HG02571 (cell line): Measurements from ENCODE around the gene AKT2.
"Not testable (repeated sequence)": the region's sequence is repeated elsewhere in the genome, so short reads cannot be mapped to it uniquely, and the experiment has no call there.

Source experiments
- ATAC-seq: cut with Tn5 transposase; IDR thresholded peaks from one replicate; pipeline ENCODE4 v1.9.1; 2021; ENCODE audit warnings: mild to moderate bottlenecking, moderate library complexity; ENCODE audit not compliant: unreplicated experiment

The AKT2 gene

DNA sequence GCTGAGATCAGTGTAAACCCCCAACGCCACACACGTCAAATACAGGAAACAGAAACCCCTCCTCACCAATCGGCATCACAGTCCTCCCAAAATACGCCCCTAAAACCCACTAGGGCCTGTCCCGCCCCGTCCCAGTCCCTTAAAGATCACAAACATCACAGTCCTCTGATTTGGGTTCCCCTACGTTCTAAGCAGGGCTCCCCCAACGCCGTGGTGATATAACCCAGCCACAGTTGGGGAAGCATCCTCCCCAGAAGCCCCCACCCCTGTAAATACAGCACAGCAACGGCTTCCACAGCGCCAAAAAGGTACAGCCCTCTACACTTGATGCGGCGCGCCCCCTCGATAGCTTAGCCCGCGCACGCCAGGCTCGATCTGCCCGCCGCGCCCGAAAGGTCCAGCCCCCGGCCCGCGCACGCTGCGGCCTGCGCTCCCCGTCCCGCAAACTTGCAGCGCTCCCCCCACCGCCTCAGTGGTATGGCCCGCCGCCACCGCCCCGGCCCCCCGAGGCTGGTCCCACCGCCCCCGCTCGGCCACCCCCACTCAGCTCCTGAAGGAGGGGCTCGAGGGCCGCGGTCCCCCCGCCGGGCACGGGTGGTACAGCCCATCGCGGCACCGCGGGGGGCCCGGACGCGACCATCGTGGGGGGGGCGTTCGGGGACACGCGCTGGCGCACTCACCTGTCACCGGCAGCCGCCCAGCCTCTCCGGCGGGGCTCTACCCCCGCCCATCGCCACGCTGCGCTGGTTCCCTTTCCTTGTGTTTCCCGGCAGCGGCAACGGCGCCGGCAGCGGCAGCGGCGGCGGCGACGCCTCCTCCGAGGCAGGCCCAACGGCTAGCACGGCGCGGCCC is at the start of gene AKT2:
Gene AKT2, minus strand, starts transcription at position 845 of the 852 bp plus-strand sequence. CDS start 20,078 bp downstream, outside the sequence.
- ATAC-seq = peak; percentile 28

DNA sequence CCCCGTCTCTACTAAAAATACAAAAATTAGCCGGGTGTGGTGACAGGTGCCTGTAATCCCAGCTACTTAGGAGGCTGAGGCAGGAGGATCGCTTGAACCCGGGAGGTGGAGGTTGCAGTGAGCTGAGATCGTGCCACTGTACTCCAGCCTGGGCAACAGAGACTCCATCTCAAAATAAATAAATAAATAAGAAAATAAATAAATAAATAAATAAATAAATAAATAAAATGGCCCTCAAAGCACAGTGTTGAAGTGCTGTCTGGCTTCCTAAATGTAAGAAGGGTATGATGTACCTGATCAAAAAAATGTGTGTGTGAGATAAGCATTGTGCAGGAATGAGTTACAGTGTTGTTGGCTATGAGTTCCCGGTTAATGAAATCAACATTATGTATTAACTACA is 47.9 kb upstream of the AKT2 start:
- not testable (repeated sequence) for ATAC-seq

DNA sequence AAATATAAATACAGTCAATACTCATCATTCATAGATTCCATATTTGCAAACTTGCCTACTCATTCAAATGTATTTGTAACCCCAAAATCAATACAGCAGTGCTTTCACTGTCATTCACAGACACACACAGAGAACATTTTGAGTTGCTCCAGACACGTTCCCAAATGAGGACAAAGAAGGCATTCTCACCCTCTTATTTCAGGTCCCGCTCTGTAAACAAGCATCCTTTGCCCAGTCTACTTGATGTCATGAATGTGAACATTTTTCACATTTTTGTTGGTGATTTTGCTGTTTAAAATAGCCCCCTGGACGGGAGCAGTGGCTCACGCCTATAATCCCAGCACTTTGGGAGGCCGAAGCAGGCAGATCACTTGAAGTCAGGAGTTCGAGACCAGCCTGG is 47.5 kb upstream of the AKT2 start:
- no peak for ATAC-seq

DNA sequence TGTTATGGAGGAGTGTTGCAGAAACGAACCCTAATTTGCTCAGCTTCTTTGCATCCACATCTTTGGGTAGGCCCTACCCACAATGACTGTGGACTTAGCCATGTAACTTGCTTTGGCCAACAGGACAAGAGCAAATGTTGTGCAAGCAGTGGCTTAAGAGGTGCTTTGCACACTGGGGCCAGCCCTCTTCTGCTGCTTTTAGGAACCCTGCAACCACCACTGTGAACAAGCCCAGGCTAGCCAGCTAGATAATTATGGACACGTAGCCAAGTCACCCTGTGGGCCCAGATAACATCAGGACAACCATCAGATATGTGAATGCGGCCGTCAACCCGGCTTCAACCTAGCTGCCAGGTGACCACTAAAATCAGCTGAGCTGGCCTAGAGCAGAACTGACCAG is 45.9 kb upstream of the AKT2 start:
- ATAC-seq = no peak

DNA sequence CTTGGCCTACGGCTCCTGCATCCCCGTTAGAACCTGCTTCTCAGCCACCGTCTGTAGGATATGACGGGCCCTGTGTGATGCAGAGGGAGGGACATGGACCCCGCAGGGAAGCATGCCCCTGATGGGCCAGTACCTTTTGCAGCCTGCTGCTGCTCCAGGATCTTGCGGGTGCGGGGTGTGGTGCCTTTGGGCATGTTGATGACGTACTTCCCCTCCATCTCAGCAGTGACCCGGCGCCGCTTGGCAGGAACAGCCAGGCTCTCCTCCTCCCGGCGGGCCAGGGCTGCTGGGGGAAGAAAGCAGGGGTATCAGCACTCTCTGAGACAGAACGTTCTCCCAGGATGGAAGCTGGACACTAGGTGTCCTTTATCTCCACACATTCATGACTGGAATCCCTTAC is 41.1 kb upstream of the AKT2 start:
- ATAC-seq = no peak

DNA sequence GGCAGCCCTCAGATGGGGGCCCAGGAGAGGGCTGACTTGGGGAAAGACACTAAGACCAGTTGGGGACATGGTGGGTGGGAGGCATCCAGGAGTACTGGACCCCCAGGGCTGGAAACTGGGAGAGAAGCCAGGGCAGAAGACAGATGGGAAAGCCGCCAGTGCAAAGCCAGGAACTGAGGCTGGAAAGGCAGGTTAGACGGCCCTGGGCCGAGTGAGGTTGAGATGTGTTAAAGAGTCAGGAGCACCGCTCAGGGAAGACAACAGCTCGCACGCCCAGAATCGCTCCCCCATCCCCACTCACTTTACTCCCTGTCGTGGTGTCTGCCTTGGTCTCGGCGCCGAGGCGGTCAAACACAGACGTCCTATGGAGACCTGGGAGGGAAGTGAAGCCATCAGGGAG is 38.6 kb upstream of the AKT2 start:
- no peak for ATAC-seq

DNA sequence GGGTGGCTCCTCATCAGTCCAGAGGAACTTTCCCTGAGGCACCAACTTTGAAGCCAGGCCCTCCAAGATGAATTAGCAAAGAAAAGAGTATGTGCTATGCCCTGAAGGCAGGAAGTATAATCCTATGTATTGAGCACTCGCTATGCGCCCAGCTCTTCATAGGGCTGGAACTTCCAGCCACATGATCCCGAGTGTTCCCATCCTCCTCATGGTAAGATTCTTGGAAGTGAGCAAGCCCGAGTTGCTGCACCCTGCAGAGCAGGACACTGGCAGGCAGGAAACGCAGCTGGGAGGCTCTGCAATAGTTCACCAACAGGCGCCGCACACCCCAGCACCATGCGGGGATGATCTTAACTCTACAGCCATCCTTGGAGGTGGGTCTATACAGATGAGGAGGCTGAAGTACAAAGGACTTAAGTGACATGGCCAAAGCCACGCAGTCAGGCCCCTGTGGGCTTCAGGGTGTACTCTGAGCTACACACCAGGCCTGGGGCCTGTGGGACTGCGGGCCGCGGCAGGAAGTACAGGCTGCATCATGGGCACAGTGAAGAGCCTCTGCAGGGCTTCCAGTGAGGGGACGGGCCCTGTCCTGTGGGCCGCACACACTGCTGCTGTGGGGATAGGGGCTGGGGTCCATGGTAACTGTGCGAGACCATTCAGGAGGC is 37.9 kb upstream of the AKT2 start:
- ATAC-seq = no peak

DNA sequence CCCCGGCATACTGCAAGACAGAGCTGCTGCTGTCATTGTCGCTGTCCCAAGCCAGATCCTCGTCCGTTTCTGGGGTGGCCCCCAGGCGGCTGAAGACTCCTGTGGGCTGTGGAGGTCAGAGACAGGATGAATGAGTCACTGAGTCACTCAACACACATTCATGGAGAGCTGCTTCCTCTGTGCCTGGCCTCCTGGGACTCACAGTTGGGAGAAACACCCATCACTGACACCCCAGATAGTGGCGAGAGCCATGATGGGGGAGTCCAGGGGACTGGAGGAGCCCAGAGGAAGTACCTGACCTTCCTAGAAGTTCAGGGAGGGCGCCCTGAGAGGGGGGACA is 37.1 kb upstream of the AKT2 start:
- ATAC-seq = no peak

DNA sequence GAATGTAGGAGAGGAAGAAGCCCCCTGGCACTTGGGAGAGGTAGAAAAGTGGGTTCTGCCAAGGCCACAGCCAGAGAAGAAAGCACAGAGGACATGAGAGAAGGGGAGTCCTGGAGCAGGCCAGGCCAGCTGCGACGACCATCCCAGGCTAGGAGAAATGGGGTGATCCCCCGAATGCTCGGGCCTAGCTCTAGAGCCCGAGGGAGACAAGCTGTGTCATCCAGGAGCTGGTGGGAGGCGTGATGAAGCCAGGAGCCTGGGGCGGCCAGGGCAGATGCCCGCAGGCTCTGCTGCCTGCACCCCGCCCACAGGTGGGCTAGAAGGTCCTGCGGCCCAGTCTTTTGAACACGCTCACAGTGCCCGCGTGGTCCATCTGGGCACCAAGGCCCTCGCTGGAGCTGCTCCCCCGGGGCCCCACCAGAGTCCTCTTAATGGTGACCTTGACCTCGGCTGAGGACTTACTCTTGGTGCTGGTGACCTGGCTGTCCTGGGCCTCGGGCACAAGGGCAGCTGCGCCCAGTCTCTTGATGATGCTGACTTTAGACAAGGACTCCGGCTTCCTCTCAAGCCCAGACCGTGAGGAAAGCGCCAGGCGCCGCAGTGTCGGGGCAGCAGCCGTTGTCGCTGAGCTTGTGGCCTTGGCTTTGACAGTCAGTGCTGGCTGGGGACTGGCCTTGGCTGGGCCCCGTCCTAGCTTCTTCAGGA is 36.6 kb upstream of the AKT2 start:
- no peak for ATAC-seq

DNA sequence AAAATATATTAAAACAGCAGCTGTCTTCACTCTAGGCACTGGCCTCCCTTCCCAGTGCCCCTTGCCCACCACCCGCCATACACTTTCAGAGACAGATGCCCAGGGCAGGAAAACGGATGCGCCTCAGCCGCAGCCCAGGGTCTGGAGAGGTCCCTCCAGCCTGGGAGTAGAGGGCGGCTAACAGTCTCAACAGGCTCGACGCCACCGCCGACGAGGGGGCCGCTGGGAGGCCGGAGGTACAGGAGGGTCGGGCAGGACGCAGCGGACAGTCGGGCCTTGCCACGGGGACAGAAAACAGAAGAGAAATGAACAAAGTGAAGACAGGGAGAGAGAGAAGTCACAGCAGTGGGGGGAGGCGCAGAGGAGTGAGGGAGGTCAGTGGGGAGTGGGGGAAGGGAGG is 35.9 kb upstream of the AKT2 start:
- no peak for ATAC-seq

DNA sequence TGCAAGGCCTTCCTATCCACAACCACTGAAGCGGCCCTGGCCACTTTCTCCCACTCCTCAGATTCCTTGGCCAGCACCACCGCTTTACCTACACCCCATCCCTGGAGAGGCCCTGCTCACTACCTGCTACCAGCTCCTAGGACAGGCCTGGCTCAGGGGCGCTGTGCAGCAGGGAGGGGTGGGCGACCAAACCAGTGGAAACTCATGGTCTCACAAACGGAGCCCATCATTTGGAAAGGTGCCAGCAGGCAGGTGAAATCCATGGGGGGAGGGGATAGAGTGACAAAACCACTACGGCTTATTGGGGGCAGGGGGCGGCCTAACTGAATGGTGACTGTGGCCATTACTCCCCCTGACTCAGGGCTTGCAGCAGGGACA is 35.4 kb upstream of the AKT2 start:
- ATAC-seq = no peak

DNA sequence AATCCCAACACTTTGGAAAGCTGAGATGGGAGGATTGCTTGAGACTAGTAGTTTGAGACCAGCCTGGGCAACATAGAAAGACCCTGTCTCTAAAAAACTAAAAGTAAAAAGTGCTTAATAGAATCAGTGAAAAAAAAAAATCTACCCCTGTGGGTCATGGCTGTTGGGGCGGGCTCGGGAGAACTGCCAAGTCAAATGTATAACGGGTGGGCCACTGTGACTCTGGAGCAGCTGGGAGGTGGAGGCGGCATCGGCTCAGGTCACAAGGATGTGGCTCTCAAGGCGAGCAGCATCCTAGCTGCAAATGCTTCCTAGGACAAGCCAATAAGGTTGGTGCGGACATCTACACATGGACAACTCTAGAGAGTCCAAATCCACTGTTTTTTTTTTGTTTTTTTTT is 32.2 kb upstream of the AKT2 start:
- no peak for ATAC-seq

DNA sequence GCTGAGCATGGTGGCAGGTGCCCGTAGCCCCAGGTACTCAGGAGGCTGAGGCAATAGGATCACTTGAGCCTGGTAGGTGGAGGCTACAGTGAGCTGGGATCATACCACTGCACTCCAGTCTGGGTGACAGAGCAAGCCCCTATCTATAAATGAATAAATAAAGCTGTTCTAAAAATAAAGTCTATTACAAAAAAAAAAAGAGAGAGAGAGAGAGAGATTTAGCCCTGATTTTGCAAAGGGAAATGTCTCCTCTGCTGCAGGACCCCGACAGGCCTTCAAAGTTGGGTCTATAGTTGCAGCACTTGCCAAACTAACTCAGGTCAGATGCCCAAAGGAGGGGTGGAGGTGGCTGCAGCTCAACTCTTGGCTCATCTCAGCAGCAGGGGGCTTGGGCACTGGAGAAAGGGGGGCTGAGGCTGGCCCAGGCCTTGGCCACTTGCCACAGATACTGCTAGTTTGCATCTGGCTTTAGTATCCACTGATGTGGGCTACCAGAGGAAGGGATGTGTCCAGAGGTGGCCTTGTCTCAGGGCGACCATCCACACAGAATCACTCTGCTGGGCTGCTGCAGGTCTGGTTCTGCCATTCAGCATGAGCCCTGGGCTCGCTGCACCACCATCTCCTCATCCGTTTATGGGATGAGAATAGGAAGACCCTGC is 30.8 kb upstream of the AKT2 start:
- ATAC-seq = no peak

DNA sequence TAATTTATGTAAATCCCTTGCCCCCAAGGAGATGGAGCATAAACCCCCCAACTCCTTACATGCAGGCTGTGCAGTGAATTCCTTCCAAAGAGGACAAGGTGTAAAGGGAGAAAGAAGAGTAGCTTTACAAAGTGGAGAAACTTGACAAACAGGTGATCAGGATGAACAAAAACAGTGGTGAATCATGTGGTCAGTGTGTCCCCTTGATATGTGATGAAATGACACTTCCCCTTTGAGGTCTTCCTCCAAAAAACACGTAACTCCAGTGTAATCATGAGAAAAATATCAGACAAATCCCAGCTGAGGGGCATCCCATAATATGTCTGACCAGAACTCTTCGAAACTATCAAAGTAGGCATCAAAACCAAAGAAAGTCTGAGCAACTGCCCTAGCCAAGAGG is 29.5 kb upstream of the AKT2 start:
- ATAC-seq = no peak

DNA sequence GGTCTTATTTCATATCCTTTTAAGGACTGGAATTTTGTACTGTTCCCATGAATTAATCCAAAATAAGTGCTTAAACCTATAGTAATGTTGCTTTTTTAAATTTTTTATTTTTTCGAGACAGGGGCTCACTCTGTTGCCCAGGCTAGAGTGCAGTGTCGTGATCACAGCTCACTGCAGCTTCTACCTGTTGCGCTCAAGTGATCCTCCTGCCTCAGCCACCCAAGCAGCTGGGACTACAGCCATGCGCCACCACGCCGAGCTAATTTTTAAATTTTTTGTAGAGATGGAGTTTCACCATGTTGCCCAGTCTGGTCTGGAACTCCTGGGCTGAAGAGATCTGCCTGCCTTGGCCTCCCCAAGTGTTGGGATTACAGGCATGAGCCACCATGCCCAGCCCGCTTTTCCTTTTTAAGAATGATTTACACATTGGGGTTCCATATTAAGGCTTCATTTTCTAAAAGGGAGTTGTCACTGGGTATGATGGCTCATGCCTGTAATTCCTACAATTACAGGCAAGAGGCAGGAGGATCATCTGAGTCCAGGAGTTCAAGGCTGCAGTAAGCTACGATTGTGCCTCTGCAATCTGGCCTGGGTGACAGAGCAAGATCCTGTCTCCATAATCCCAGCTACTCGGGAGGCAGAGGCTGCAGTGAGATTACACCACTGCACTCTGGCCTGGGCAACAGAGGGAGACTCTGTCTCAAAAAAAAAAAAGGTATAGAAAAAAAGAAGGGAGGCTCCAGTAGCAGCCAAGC is 28.3 kb upstream of the AKT2 start:
- no peak for ATAC-seq

DNA sequence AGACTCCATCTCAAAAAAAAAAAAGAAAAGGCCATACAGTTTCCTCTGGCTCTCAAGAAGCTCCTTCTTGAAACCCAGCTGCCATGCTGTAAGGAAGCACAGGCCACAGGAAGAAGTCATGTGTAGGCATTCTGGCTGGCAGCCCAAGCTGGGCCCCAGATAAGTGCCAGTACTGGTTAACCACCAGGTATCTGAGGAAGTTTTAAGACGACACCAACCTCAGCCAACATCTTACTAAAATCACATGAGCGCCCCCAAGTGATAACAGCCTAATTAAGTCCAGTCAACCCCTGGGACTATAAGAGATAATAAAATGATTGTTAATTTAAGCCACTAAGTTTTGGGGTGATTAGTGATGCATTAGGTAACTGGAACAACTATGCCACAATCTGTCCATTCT is 27.4 kb upstream of the AKT2 start:
- ATAC-seq = no peak

DNA sequence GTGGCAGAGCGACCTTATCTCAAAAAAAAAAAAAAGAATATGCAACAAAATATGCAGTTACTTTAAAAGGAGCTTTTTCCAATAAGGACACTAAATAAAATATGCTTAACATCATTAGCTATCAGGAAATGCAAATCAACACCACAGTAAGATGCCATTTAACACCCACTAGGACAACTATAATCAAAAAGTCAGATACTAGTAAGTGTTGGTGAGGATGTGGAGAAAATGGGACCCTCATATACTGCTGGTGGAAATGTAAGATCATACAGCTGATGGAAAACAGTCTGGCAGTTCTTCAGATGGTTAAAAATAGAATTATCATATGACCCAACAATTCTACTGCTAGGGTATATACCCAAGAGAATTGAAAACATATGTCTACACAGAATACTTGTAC is 24.5 kb upstream of the AKT2 start:
- no peak for ATAC-seq

DNA sequence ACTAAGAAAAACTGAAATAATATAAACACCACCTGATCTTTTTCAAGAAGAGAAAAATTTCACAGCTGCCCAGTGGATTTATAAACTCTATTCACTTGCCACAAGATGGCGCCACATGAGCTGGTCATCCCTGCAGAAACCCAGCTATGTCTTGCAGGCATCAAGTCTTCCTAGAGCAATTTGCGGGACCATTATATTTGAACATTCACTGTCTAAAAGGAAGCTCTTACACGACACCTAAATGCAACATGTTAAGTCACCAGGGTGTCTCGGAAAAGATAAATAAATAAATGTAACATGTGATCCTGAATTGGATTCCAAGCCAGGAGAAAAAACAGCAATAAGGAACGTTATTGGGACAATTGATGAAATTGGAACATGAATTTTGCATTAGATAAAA is 20.3 kb upstream of the AKT2 start:
- no peak for ATAC-seq

DNA sequence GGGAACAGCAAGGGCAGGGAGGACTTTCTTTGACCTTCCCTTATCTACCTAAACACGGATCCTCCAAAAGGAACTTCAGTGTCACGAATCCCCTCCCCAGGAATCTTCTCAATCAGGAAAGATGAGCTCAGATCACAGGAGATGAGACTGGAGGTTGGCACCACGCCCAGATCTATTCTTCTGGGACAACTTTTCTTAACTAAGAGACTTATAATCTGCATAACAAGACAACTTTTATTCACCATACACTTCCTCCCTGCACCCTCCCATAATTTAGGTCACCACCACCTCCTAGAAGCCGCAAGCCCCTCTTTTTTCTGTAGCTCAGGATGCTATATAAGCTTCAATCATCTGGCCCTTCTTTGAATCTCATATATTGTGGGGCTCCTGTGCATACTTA is 19.2 kb upstream of the AKT2 start:
- no peak for ATAC-seq

DNA sequence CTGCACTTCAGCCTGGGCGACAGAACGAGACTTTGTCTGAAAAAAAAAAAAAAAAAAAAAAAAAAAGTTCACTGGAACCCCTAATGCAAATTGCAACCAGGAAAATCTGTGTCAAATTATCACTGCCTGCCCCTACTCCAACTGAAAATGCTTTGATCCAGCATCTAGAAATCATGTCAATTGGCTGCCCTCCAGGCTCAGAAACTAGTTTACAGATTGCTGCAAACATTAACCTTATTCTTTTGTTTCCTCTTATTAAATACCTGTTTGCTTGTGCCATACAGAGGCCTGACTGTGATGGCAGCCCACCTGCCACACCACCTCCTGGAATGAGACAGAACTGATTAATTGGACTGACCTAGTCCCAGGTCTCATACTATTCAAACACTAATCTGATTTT is 18.6 kb upstream of the AKT2 start:
- no peak for ATAC-seq
